Measurements from ENCODE around the gene MAPK8. TPM values are rescaled to one million over a fixed set of nuclear protein-coding genes. Genes with fewer than 3 reads are reported as not detected.
A peak's percentile ranks its signal among the peaks of the same experiment; 100 is the strongest.
"Not testable (repeated sequence)": the region's sequence is repeated elsewhere in the genome, so short reads cannot be mapped to it uniquely, and the experiment has no call there.

MAPK8 gene
- polyA plus RNA-seq, 10 donors = 29.7 to 49.1 (median 39.3) TPM

- DNase-seq = no peak
Measured at GRCh38 chr10:48412933-48413332, 106.5 kb downstream of the MAPK8 start.

- no peak for DNase-seq
Measured at GRCh38 chr10:48414160-48414559, 107.7 kb downstream of the MAPK8 start.

DNA sequence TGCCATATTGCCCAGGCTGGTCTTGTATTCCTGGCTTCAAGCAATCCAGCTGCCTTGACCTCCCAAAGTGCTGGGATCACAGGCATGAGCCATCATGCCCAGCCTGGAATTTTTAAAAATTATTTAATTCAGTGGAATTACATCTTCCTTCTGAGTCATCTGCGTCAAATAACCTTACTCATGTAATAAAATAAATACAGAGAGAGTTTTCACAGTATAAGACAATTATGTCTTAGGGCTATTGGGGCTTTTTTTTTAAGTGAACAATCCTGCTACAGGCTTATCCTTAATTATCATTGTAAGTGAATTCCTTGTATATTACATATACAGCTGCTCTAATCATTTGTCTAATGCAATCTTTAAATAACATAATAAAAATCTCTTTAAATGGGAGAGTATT is 108.3 kb downstream of the MAPK8 start:
- DNase-seq = no peak

DNA sequence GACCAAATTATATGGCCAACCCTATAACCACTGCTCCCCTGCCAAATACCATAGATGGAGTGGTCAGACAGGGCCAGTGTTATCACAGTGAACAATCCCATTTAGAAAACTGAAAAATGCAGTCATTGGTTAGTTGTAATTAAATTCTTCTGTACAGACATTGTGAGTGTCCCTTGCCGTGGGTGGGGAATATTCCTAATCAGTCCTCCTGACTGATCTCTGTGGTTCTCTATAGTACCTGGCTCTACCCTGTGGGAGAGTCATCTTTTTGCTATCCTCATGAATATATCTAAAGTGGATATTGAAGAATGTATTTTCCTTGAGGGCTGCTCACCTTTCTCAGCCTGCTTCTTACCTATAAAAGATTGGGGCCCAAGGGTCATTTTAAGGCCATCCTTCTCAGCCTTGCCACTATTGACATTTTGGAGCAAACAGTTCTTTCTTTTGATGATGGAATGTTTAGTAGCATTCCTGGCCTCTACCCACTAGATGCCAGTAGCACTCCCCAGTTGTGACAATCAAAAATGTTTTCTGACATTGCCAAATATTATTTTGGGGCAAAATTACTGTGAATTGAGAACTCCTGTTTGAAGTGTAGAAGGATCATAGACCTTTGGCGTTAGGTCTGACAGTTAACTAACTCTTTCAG is 110.2 kb downstream of the MAPK8 start:
- DNase-seq = no peak

DNA sequence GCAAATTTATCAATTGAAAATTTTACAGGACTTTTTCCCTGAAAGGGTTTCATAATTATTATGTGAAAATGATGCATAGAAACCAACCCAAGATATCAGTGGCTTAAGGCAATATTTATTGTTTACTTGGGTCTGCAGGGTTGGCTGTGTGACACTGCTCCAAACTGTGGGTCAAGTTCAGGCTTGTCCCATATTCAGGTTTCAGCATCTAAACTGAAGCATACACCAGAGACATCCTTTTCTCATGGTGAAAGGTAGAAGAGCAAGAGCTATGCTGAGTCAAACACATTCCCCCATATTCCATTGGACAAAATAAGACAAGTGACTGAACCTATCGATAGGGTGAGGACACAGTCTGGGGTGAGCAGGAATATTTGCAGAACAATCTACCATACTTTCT is 110.9 kb downstream of the MAPK8 start:
- DNase-seq = no peak

DNA sequence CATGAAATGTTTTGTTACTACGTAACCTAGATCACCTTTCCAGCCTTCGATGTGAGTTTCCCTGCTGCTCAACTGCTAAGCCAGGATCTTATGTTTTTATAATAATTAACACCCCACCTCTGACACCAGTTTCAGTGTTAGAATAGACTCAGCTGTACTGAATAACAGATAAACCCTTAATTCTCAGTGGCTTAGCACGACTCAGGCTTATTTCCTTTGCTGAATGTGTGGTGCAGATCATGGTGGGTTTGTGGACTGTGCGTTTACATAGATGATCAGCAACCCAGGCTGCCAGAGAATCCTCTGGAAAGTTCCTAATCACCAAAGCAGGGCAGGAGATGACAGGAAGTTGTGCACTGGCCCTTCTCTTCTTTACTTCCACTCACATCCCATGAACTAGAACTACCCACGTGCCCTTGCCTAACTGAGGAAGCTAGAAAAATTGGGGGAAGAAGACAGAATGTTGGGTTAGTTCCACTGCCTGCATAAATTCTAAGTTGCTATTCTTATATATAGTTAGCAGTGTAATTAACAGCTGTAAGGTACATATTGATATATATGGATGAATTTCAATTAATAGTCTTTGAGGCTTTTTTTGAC is 111.8 kb downstream of the MAPK8 start:
- DNase-seq = no peak

- no peak for DNase-seq
Measured at GRCh38 chr10:48419714-48420113, 113.2 kb downstream of the MAPK8 start.

DNA sequence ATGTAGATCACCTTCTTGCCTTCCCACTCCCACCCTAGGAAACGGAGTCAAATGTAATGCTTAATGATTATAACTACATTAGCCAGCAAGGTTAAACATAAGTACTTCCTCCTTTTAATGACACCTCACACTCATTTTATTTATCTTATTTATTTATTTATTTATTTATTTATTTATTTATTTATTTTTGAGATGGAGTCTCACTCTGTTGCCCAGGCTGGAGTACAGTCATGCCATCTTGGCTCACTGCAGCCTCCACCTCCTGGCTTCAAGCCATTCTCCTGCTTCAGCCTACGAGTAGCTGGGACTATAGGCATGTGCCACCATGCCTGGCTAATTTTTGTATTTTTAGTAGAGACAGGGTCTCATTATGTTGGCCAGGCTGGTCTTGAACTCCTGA is 115.4 kb downstream of the MAPK8 start:
- not testable (repeated sequence) for DNase-seq

DNA sequence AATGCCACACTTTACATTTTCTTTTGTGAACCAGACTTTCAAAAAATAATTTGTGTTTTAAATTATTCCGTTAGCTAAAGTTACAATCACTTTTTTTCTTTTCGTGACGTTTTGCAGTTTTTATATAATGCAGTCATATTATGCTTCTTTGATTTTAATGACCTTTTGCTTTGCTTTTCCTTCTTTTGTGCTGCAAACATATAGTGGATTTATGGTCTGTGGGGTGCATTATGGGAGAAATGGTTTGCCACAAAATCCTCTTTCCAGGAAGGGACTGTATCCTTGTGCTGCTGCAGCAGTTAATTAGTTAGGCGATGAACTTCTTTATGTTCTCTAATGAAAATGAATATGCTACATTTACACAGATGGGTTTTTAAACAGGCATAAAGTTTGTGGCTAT is 117.4 kb downstream of the MAPK8 start:
- no peak for DNase-seq

DNA sequence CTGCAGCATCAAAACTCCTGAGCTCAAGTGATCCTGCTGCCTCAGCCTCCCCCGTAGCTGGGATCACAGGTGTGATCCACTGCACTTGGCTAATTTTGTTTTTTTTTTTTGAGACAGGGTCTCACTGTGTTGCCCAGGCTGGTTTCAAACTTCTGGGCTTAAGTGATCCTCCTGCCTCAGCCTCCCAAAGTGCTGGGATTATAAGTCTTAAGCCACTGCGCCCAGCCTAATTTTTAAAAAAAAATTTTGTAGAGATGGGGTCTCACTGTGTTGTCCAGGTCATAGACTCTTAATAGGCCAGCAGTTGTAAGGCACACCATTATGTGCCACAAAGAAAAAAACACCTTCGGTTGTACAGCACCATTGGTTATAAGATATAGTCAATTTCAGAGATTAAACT is 122.4 kb downstream of the MAPK8 start:
- no peak for DNase-seq

GRCh38 chr10:48429309-48429708 is 122.8 kb downstream of the MAPK8 start:
- DNase-seq = no peak

DNA sequence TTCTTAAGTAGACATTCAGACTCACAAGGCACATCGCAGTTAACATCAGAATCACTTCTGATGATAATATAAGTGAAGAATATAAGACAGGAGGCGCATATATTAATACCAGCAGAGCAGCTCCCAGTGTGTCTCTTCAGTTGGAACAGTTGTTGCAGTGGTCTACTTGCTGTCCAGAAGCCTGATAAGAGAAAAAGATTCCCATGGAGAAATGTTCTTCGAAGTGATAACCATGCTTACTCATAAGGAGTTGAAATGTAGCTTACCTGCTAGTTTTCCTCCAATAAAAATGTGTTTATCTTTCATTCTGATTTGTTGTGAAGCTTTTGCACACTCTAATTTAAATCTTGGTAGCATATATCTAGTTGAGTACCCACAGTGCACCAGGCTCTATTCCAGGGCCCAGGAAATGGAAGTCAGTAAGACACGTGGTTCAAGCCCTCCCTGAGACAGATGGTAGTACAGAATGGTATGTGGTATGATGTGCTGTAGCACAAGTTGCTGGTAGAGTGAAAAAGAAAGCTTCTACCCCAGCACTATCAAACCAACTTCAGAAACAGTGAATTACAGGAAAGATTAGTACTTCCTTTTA is 124.0 kb downstream of the MAPK8 start:
- DNase-seq = no peak

DNA sequence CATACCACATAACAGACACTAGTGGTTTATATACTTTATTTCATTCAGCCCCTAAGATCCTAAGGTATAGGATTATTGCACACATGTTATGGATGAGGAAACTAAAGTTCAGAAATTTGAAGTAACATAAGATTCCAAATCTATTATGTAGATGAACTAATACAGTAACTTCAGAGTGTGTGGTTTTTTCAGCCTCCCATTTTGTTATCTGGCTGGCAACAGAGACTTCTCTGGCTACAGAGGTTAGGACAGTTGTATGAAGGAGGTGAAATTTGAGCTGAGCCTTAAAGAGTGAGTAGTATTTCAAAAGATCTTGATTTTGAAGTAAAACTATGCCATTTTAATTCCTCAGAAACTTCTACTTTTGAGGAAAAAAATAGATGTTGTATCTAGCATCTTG is 125.4 kb downstream of the MAPK8 start:
- no peak for DNase-seq

DNA sequence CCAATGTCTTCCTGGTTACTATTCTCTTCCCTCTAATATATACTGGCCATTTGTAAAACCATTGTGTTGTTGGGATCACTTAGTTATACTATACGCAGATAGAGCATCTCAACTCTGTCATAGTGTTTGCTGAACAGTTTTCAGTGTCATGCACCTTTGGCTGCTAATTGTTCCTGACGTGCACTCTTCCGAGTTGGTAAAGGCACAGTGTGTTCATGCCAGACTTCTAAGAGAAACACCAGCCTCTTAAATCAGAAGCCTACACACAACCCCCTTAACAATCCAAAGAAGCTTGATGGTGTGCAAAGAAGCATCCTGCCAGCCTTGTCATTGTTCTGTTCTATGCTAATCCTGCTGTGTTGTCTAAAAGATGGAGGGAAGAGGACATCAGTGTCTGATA is 131.1 kb downstream of the MAPK8 start:
- no peak for DNase-seq

DNA sequence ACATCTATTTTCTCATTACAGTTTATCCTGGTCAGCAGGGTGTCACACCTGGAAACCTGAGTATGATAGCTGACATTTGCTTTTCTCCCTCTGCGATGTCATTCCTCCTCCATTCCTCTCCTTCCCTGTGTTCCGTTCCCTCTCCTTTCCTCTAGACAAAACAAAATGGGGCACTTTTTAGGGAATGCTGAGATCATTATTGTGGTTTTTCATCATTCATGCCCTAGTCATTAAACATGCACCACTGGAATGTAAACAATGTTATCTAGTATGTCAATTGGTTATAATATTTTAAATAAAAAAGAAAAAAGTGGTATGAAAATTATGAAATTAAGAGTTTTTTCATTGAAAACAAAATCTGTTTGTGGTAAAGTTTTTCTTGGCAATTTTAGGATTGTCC is 132.6 kb downstream of the MAPK8 start:
- peak in 1 of 3 donors; percentile 39 for DNase-seq

- DNase-seq = peak in 1 of 3 donors; percentile 26
Measured at GRCh38 chr10:48439581-48440041, 133.1 kb downstream of the MAPK8 start.

- no peak for DNase-seq
Measured at GRCh38 chr10:48440771-48441170, 134.3 kb downstream of the MAPK8 start.

GRCh38 chr10:48442090-48442808 is 135.8 kb downstream of the MAPK8 start:
- DNase-seq = no peak

DNA sequence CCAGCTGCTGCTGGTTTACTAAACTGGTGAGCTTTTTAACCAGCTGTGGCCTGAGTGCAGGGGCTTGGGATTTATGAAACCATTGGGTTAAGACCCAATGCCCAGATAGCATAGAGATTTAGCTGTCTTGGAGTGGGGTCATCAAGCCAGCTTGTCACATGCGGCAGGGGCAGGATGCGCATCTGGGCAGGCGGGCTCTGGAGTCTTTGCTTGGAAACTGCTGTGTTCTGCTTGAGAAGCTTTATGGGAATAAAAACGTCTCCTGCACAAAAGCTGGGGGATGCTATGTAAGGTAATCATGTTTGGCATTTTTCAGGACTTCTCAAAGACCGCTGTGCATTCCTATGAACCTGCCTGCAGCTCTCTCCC is 136.3 kb downstream of the MAPK8 start:
- DNase-seq = no peak

DNA sequence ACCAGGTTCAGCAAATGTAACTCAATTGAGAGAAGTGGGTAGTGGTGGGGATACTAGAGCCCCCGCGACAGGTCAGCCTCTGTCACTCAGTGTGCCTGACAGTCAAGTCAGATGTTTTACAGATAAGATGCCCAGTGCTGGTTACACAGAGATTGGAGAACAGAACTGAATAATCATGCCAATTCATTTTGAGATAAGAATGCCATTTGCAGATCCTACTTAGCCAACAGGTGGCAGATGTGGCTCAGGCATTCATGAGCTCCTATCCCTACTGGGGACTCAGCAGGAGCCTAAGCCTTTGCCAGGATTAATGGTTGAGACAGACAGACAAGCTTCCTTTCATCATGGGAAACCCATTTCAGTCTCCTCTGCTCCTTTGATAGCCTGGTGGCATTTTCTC is 137.8 kb downstream of the MAPK8 start:
- DNase-seq = no peak

- no peak for DNase-seq
Measured at GRCh38 chr10:48444861-48445841, 138.7 kb downstream of the MAPK8 start.

DNA sequence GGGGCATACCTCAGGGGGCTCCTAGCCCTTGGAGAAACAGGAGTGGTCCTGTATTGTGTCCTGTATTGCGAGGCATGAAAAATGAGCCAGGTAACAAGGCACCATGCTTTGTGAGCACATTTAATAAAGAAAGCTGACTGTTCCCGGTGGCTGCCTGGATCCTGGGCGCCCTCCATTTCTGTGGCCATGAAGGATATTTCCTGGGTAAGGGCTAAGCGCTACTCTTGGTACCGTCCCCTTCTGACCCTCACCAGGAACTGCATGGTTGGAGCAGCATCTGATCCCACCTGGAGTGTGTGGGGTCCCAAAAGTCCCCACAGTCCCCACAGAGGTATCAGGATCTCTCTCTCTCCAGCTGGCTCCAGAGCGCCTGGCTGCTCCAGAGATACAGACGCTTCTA is 139.5 kb downstream of the MAPK8 start:
- no peak for DNase-seq
